ENCODE results near the gene RNF138.
"Not testable (repeated sequence)": the region's sequence is repeated elsewhere in the genome, so short reads cannot be mapped to it uniquely, and the experiment has no call there.

Gene RNF138

GRCh38 chr18:32167980-32168730, 76.5 kb downstream of the RNF138 start:
- no peak for DNase-seq (ENCODE audit: low read depth in 1 of 2, low spot score in 1 of 2)

GRCh38 chr18:32173654-32174053, 82.0 kb downstream of the RNF138 start:
- DNase-seq (ENCODE audit: low read depth in 1 of 2, low spot score in 1 of 2), result no peak

GRCh38 chr18:32174719-32175118, 83.0 kb downstream of the RNF138 start:
- DNase-seq (ENCODE audit: low read depth in 1 of 2, low spot score in 1 of 2), result no peak

GRCh38 chr18:32175265-32175664, 83.6 kb downstream of the RNF138 start:
- no peak for DNase-seq (ENCODE audit: low read depth in 1 of 2, low spot score in 1 of 2)

GRCh38 chr18:32176745-32177144, 85.1 kb downstream of the RNF138 start:
- DNase-seq (ENCODE audit: low read depth in 1 of 2, low spot score in 1 of 2), result not testable (repeated sequence)

- no peak for DNase-seq (ENCODE audit: low read depth in 1 of 2, low spot score in 1 of 2)
Observed at GRCh38 chr18:32177530-32177929, 85.9 kb downstream of the RNF138 start.
